DOHH2 (cell line): ENCODE results near the gene RNF144A.

Experiments
- CTCF ChIP-seq: fragments of 200-600 bp; sonication (generic); IDR thresholded peaks from one replicate; pipeline ENCODE4 v1.5.1; 2014; ENCODE audit warnings: antibody characterized with exemption, mild to moderate bottlenecking, low read depth, low read length; ENCODE audit not compliant: poor library complexity, severe bottlenecking
- EZH2phosphoT487 ChIP-seq: fragments of 200-600 bp; sonication (generic); IDR thresholded peaks from 2 replicates; pipeline ENCODE4 v1.6.1; 2017; ENCODE audit warnings: borderline replicate concordance, mild to moderate bottlenecking, antibody characterized with exemption, low read length, moderate library complexity, mixed read lengths

- peak; percentile 83 for TF ChIP-seq CTCF
- no peak for TF ChIP-seq EZH2phosphoT487
Observed at GRCh38 chr2:7037340-7038333, 120.4 kb downstream of the RNF144A start.
